Measurements from ENCODE around the gene ZNF350. TPM values are rescaled to one million over a fixed set of nuclear protein-coding genes. Genes with fewer than 3 reads are reported as not detected.

The ZNF350 gene
- total RNA-seq, 1 experiment from 2014 or later = 2.3 TPM

DNA sequence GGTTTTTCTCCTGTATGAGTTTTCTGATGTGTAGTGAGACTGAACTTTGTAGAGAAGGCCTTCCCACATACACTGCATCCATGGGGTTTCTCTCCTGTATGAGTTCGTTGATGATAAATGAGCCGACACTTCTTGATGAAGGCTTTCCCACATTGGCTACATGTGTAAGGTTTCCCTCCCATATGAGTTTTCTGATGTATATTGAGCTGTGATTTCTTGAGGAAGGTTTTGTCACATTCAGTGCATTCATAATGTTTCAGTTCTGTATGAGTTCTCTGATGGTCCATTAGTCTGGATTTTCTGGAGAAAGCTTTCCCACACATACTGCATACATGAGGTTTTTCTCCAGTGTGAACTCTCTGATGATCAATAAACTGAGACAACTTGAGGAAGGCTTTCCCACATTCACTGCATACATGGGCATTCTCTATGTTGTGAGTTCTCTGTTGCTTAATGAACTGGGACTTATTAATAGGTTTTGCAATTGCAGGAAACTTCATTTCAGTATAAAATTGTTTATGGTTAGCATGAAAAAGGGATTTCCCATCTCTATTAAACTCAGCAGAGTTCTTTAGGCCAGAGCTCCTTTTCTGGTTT is 7.5 kb upstream of the ZNF350 start:
- no peaks in the 10 kb centered on the region for H3K79me2 ChIP-seq (ENCODE audit: insufficient read depth, low read length)
- no peak for DNase-seq (ENCODE audit: low read depth, low spot score)
- H3K27me3 ChIP-seq (ENCODE audit: insufficient read depth, low read length) = no peaks in the 10 kb centered on the region
- H3K9me2 ChIP-seq (ENCODE audit: insufficient read depth) = no peaks in the 10 kb centered on the region
- H3K9ac ChIP-seq (ENCODE audit: low read length) = no peak overlapping the region
- no peak for ATAC-seq
- no peaks in the 10 kb centered on the region for H3K4me1 ChIP-seq (ENCODE audit: control insufficient read depth in 1 of 2, insufficient read depth in 2 of 2, low read length in 2 of 2)
- peaks cover 30 to 34% of the 10 kb centered on the region in 2 experiments; a peak in 3 of 4 replicates for H3K9me3 ChIP-seq (ENCODE audit: control insufficient read depth in 1 of 2, insufficient read depth in 1 of 2, low read depth in 1 of 2, low read length in 2 of 2)
- H3K4me2 ChIP-seq (ENCODE audit: low read length) = no peak overlapping the region
- H3K27ac ChIP-seq (ENCODE audit: low read depth, low read length) = no peak overlapping the region
- intact Hi-C loops (cut with micrococcal nuclease) = no loop called here
- no peaks in the 10 kb centered on the region for H4K20me1 ChIP-seq (ENCODE audit: insufficient read depth)
- H2AFZ ChIP-seq (ENCODE audit: low read depth, low read length, poor library complexity, severe bottlenecking) = no peak overlapping the region
- TF ChIP-seq ELF1 (IDR thresholded peaks at IDR 0.05; ENCODE audit: borderline replicate concordance, low read depth) = no peak
- TF ChIP-seq ZNF274 (IDR thresholded peaks at IDR 0.05; ENCODE audit: low read depth, low read length) = peak; percentile 87
- CTCF ChIA-PET = no interaction called here
- H3K4me3 ChIP-seq (replicated peaks in 1 of 2; ENCODE audit: low read depth in 1 of 2, low read length in 2 of 2) = no peak overlapping the region
- H3K36me3 ChIP-seq (ENCODE audit: control insufficient read depth in 1 of 2, insufficient read depth in 2 of 2, low read length in 2 of 2) = no peaks in the 10 kb centered on the region
- RAD21 ChIA-PET (ENCODE audit: low non-redundant PET in 1 of 2, low total read pairs in 2 of 2, uncharacterized antibody in 2 of 2, unreplicated experiment in 2 of 2) = no interaction called here
- POLR2A ChIA-PET = no interaction called here
- BruUV-seq (replicated peaks) = no TSS peak

DNA sequence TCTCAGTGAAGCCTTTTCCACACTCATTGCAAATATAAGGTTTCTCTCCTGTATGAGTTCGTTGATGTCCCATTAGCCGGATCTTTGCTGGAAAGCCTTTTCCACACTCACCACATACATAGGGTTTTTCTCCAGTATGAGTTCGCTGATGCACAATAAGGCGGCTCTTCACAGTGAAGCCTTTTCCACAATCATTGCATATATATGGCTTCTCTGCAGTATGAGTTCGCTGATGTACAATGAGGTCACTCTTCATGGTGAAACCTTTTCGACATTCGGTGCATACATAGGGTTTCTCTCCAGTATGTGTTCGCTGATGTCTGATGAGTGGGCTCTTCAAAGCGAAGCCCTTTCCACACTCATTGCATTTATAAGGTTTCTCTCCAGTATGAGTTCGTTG is 6.8 kb upstream of the ZNF350 start:
- Histone ChIP-seq H3K27ac (ENCODE audit: low read depth, low read length) (no peak overlapping the region), H2AFZ (ENCODE audit: low read depth, low read length, poor library complexity, severe bottlenecking) (no peak overlapping the region), H4K20me1 (ENCODE audit: insufficient read depth) (no peaks in the 10 kb centered on the region), H3K4me3 (replicated peaks in 1 of 2; ENCODE audit: low read depth in 1 of 2, low read length in 2 of 2) (no peak overlapping the region), H3K9me2 (ENCODE audit: insufficient read depth) (no peaks in the 10 kb centered on the region), H3K4me2 (ENCODE audit: low read length) (no peak overlapping the region), H3K4me1 (ENCODE audit: control insufficient read depth in 1 of 2, insufficient read depth in 2 of 2, low read length in 2 of 2) (no peaks in the 10 kb centered on the region), H3K79me2 (ENCODE audit: insufficient read depth, low read length) (no peaks in the 10 kb centered on the region), H3K9me3 (ENCODE audit: control insufficient read depth in 1 of 2, insufficient read depth in 1 of 2, low read depth in 1 of 2, low read length in 2 of 2) (peaks cover 35 to 41% of the 10 kb centered on the region in 2 experiments; a peak in 3 of 4 replicates), H3K9ac (ENCODE audit: low read length) (no peak overlapping the region), H3K36me3 (ENCODE audit: control insufficient read depth in 1 of 2, insufficient read depth in 2 of 2, low read length in 2 of 2) (no peaks in the 10 kb centered on the region), H3K27me3 (ENCODE audit: insufficient read depth, low read length) (no peaks in the 10 kb centered on the region)
- CTCF ChIA-PET = no interaction called here
- RAD21 ChIA-PET (ENCODE audit: low non-redundant PET in 1 of 2, low total read pairs in 2 of 2, uncharacterized antibody in 2 of 2, unreplicated experiment in 2 of 2) = no interaction called here
- ATAC-seq = no peak
- no peak for TF ChIP-seq SP1 (IDR thresholded peaks at IDR 0.05; ENCODE audit: low read depth)
- no peak for TF ChIP-seq ZNF274 (IDR thresholded peaks at IDR 0.05; ENCODE audit: low read depth, low read length)
- no peak for TF ChIP-seq EZH2phosphoT487 (IDR thresholded peaks at IDR 0.05; ENCODE audit: borderline replicate concordance)
- no peak for TF ChIP-seq YY1 (IDR thresholded peaks at IDR 0.05; ENCODE audit: extremely low read depth, insufficient replicate concordance, low read depth, low read length)
- TF ChIP-seq EGR1 (IDR thresholded peaks at IDR 0.05; ENCODE audit: low read depth) = no peak
- TF ChIP-seq, protein P1, sequence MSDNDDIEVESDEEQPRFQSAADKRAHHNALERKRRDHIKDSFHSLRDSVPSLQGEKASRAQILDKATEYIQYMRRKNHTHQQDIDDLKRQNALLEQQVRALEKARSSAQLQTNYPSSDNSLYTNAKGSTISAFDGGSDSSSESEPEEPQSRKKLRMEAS (IDR thresholded peaks at IDR 0.05) = no peak
- TF ChIP-seq, protein P2, sequence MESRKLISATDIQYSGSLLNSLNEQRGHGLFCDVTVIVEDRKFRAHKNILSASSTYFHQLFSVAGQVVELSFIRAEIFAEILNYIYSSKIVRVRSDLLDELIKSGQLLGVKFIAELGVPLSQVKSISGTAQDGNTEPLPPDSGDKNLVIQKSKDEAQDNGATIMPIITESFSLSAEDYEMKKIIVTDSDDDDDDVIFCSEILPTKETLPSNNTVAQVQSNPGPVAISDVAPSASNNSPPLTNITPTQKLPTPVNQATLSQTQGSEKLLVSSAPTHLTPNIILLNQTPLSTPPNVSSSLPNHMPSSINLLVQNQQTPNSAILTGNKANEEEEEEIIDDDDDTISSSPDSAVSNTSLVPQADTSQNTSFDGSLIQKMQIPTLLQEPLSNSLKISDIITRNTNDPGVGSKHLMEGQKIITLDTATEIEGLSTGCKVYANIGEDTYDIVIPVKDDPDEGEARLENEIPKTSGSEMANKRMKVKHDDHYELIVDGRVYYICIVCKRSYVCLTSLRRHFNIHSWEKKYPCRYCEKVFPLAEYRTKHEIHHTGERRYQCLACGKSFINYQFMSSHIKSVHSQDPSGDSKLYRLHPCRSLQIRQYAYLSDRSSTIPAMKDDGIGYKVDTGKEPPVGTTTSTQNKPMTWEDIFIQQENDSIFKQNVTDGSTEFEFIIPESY (IDR thresholded peaks at IDR 0.05; ENCODE audit: extremely low read depth, insufficient replicate concordance, low read length) = no peak
- POLR2A ChIA-PET = no interaction called here
- intact Hi-C loops (cut with micrococcal nuclease) = no loop called here
- BruUV-seq (replicated peaks) = no TSS peak
- no peak for DNase-seq (ENCODE audit: low read depth, low spot score)

All from HCT116 (cell line).